SK-N-SH (cell line): ENCODE measurements around the gene IFT74.

Experiments
- JUND ChIP-seq: IDR thresholded peaks from 2 replicates; pipeline ENCODE4 v1.4.0; 2012
- MXI1 ChIP-seq: IDR thresholded peaks from 2 replicates; pipeline ENCODE4 v1.6.1; 2012; ENCODE audit warnings: mild to moderate bottlenecking, low read depth, low read length, improper control_type of control experiment
- RCOR1 ChIP-seq: fragments of 150-350 bp; IDR thresholded peaks from 2 replicates; pipeline ENCODE4 v1.6.1; 2017; ENCODE audit warnings: antibody characterized with exemption, low read length
- TAF1 ChIP-seq: IDR thresholded peaks from 2 replicates; pipeline ENCODE4 v1.6.1; 2012; ENCODE audit warnings: low read depth, mild to moderate bottlenecking, low read length, moderate library complexity, borderline replicate concordance
- TF ChIP-seq, protein P1 (sequence below): fragments of 200-600 bp; sonication (generic); IDR thresholded peaks from 2 replicates; pipeline ENCODE4 v1.6.1; 2017; ENCODE audit warnings: antibody characterized with exemption, mild to moderate bottlenecking, moderate library complexity
- TF ChIP-seq, protein P2 (sequence below): IDR thresholded peaks from 2 replicates; pipeline ENCODE4 v1.4.0; 2012; ENCODE audit warnings: low read depth

DNA sequence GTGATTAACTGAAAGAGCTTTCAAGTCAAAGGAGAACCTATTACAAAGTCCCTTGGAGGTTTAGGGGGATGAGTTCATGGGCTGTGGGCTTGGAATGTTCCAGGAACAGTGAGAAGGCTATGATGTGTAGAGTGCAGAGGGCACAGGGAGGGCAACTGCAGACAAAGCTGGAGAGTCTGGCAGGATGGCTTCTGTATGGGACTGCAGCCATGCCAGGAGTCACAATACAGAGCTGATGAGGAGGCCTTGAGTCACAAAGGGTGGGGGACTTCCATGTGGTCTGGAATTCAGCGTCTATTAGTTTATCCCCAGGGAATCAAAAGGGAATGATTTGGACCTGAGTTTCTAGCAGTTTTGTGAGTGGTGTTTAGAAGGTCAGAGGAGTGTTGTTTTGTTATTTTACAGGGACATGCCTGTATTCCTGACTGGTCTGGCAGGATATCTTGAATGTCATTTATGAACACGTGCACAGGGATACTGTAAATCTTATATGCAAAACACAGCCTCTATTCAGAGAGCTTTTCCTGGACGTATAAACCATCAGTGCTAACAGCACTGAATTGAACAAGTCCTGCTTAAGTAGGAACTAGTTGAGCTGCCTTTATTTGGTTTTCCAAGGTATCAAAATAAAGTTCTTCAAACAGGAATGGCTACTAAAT, 138.6 kb downstream of the IFT74 start:
- TF ChIP-seq, protein P1, sequence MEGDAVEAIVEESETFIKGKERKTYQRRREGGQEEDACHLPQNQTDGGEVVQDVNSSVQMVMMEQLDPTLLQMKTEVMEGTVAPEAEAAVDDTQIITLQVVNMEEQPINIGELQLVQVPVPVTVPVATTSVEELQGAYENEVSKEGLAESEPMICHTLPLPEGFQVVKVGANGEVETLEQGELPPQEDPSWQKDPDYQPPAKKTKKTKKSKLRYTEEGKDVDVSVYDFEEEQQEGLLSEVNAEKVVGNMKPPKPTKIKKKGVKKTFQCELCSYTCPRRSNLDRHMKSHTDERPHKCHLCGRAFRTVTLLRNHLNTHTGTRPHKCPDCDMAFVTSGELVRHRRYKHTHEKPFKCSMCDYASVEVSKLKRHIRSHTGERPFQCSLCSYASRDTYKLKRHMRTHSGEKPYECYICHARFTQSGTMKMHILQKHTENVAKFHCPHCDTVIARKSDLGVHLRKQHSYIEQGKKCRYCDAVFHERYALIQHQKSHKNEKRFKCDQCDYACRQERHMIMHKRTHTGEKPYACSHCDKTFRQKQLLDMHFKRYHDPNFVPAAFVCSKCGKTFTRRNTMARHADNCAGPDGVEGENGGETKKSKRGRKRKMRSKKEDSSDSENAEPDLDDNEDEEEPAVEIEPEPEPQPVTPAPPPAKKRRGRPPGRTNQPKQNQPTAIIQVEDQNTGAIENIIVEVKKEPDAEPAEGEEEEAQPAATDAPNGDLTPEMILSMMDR, result no peak
- TF ChIP-seq TAF1 (no peak), MXI1 (no peak), JUND (no peak), RCOR1 (no peak)
- TF ChIP-seq, protein P2, sequence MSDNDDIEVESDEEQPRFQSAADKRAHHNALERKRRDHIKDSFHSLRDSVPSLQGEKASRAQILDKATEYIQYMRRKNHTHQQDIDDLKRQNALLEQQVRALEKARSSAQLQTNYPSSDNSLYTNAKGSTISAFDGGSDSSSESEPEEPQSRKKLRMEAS, result no peak
